Hepatocyte (in vitro differentiated cells): ENCODE results near the gene RBM15. TPM values are rescaled to one million over a fixed set of nuclear protein-coding genes. Genes with fewer than 3 reads are reported as not detected.

Experiments
- DNase-seq: peaks from one replicate; pipeline ENCODE4 v3.0.0-alpha.2; 2016; ENCODE audit warnings: low spot score
- H2AFZ ChIP-seq: fragments of 200-600 bp; sonication (generic); 2 replicates; pipeline ENCODE4 v1.6.0; 2016; ENCODE audit warnings: antibody characterized with exemption, mild to moderate bottlenecking
- H3K27ac ChIP-seq: fragments of 200-600 bp; sonication (generic); 2 replicates; pipeline ENCODE4 v1.5.1; 2016; ENCODE audit warnings: mild to moderate bottlenecking
- H3K27me3 ChIP-seq: fragments of 200-600 bp; sonication (generic); 2 replicates; pipeline ENCODE4 v1.6.1; 2016
- H3K36me3 ChIP-seq: fragments of 200-600 bp; sonication (generic); replicated peaks from 2 replicates; pipeline ENCODE4 v1.5.1; 2016; ENCODE audit warnings: low read depth; ENCODE audit not compliant: insufficient read depth
- H3K4me1 ChIP-seq: fragments of 200-600 bp; sonication (generic); 2 replicates; pipeline ENCODE4 v1.5.1; 2016; ENCODE audit warnings: mild to moderate bottlenecking, moderate library complexity; ENCODE audit not compliant: insufficient read depth
- H3K4me2 ChIP-seq: fragments of 200-600 bp; sonication (generic); 2 replicates; pipeline ENCODE4 v1.6.0; 2016
- H3K4me3 ChIP-seq: fragments of 200-600 bp; sonication (generic); 2 replicates; pipeline ENCODE4 v1.5.1; 2016; ENCODE audit warnings: mild to moderate bottlenecking
- H3K79me2 ChIP-seq: fragments of 200-600 bp; sonication (generic); 2 replicates; pipeline ENCODE4 v1.6.0; 2017; ENCODE audit warnings: mild to moderate bottlenecking
- H3K9me2 ChIP-seq: fragments of 200-600 bp; sonication (generic); replicated peaks from 2 replicates; pipeline ENCODE4 v1.6.0; 2017; ENCODE audit warnings: mild to moderate bottlenecking; ENCODE audit not compliant: insufficient read depth
- H3K9me3 ChIP-seq: fragments of 200-600 bp; sonication (generic); 2 replicates; pipeline ENCODE4 v1.5.1; 2016; ENCODE audit warnings: low read depth, mild to moderate bottlenecking
- H4K20me1 ChIP-seq: fragments of 200-600 bp; sonication (generic); 2 replicates; pipeline ENCODE4 v1.6.0; 2016; ENCODE audit warnings: mild to moderate bottlenecking; ENCODE audit not compliant: insufficient read depth, poor library complexity, severe bottlenecking
- CTCF ChIP-seq: fragments of 200-600 bp; sonication (generic); IDR thresholded peaks from 2 replicates; pipeline ENCODE4 v1.5.1; 2016; ENCODE audit warnings: antibody characterized with exemption, mild to moderate bottlenecking; ENCODE audit not compliant: poor library complexity
- EZH2 ChIP-seq: fragments of 200-600 bp; sonication (generic); IDR thresholded peaks from 2 replicates; pipeline ENCODE4 v1.6.1; 2016; ENCODE audit warnings: antibody characterized with exemption, mild to moderate bottlenecking, borderline replicate concordance
- EZH2phosphoT487 ChIP-seq: fragments of 200-600 bp; sonication (generic); IDR thresholded peaks from one replicate; pipeline ENCODE4 v1.6.1; 2018; ENCODE audit warnings: antibody characterized with exemption, mild to moderate bottlenecking, low read depth, moderate library complexity; ENCODE audit not compliant: unreplicated experiment, severe bottlenecking
- WGBS: methylation state at CpG from one replicate; pipeline ENCODE4 v1.1.6; 2016; ENCODE audit warnings: low lambda C conversion rate; ENCODE audit errors: missing lambda C conversion rate; 5-methylcytosine and 5-hydroxymethylcytosine counted together
- polyA plus RNA-seq: library from polyadenylated mRNA; unstranded; fragments of >200 nt; fragmentation: Nextera tagmentation; extraction: Ambion mirVana; gene quantifications from 2 replicates; pipeline ENCODE4 v1.2.1, GENCODE V29; 2016
- total RNA-seq: library from RNA; depleted of rRNA; stranded (reverse); fragments of >200 nt; gene quantifications from 2 replicates; pipeline ENCODE4 v1.2.3, GENCODE V29; 2014

RBM15 gene
- total and polyA plus RNA-seq, 2 experiments from 2014 or later: 7.9 to 31.3 TPM

GRCh38 chr1:110308247-110308646 lies 30.9 kb upstream of the RBM15 start:
- H2AFZ ChIP-seq: no peak overlapping the region
- no peak overlapping the region for H3K27ac ChIP-seq
- TF ChIP-seq CTCF (no peak), EZH2phosphoT487 (no peak), EZH2 (no peak)
- H3K79me2 ChIP-seq: no peaks in the 10 kb centered on the region
- 73% methylated on average over 3 of the region's 3 CpGs for WGBS
- H3K36me3 ChIP-seq: no peaks in the 10 kb centered on the region
- H3K27me3 ChIP-seq: no peaks in the 10 kb centered on the region
- H3K9me2 ChIP-seq: no peaks in the 10 kb centered on the region
- H4K20me1 ChIP-seq: no peaks in the 10 kb centered on the region
- no peak overlapping the region for H3K4me3 ChIP-seq
- no peak overlapping the region for H3K4me2 ChIP-seq
- H3K9me3 ChIP-seq: no peaks in the 10 kb centered on the region
- DNase-seq: no peak
- H3K4me1 ChIP-seq: no peaks in the 10 kb centered on the region

GRCh38 chr1:110309139-110309538 lies 30.0 kb upstream of the RBM15 start:
- no peaks in the 10 kb centered on the region for H3K79me2 ChIP-seq
- H3K36me3 ChIP-seq: no peaks in the 10 kb centered on the region
- no peaks in the 10 kb centered on the region for H3K4me1 ChIP-seq
- no peak overlapping the region for H3K27ac ChIP-seq
- no peak overlapping the region for H3K4me2 ChIP-seq
- no peaks in the 10 kb centered on the region for H4K20me1 ChIP-seq
- no peaks in the 10 kb centered on the region for H3K9me3 ChIP-seq
- no peak overlapping the region for H2AFZ ChIP-seq
- no peaks in the 10 kb centered on the region for H3K9me2 ChIP-seq
- 96% methylated on average over 1 of the region's 1 CpG for WGBS
- no peaks in the 10 kb centered on the region for H3K27me3 ChIP-seq
- DNase-seq: no peak
- no peak overlapping the region for H3K4me3 ChIP-seq
- TF ChIP-seq EZH2phosphoT487 (no peak), CTCF (no peak), EZH2 (no peak)

GRCh38 chr1:110309767-110310166 lies 29.4 kb upstream of the RBM15 start:
- Histone ChIP-seq H3K27me3 (no peaks in the 10 kb centered on the region), H3K9me2 (no peaks in the 10 kb centered on the region), H3K79me2 (no peaks in the 10 kb centered on the region), H3K9me3 (no peaks in the 10 kb centered on the region), H3K27ac (no peak overlapping the region), H2AFZ (no peak overlapping the region), H3K36me3 (no peaks in the 10 kb centered on the region), H3K4me3 (no peak overlapping the region), H3K4me2 (no peak overlapping the region), H3K4me1 (no peaks in the 10 kb centered on the region), H4K20me1 (no peaks in the 10 kb centered on the region)
- 50% methylated on average over 3 of the region's 3 CpGs for WGBS
- peak; percentile 23 for DNase-seq
- no peak for TF ChIP-seq CTCF
- TF ChIP-seq EZH2: no peak
- no peak for TF ChIP-seq EZH2phosphoT487

- DNase-seq: no peak
These were observed 28.9 kb upstream of the RBM15 start for GRCh38 chr1:110310300-110310699.

More at GRCh38 chr1:110310300-110310699, 28.9 kb upstream of the RBM15 start:
- 85% methylated on average over 7 of the region's 7 CpGs for WGBS
- H3K9me3 ChIP-seq: no peaks in the 10 kb centered on the region
- TF ChIP-seq CTCF (no peak), EZH2 (no peak), EZH2phosphoT487 (no peak)
- no peaks in the 10 kb centered on the region for H4K20me1 ChIP-seq
- H3K27ac ChIP-seq: no peak overlapping the region
- H3K4me3 ChIP-seq: no peak overlapping the region
- H3K4me2 ChIP-seq: no peak overlapping the region
- H2AFZ ChIP-seq: no peak overlapping the region
- H3K27me3 ChIP-seq: no peaks in the 10 kb centered on the region
- H3K9me2 ChIP-seq: no peaks in the 10 kb centered on the region
- no peaks in the 10 kb centered on the region for H3K79me2 ChIP-seq
- no peaks in the 10 kb centered on the region for H3K36me3 ChIP-seq
- H3K4me1 ChIP-seq: no peaks in the 10 kb centered on the region
